Peyer's patch (tissue), 4 donors: ENCODE measurements around the gene KRTAP10-11. TPM values are rescaled to one million over a fixed set of nuclear protein-coding genes. Genes with fewer than 3 reads are reported as not detected.
"Not testable (repeated sequence)": the region's sequence is repeated elsewhere in the genome, so short reads cannot be mapped to it uniquely, and the experiment has no call there.

Experiments used
- DNase-seq, 3 donors: peaks; one replicate each; pipeline ENCODE4 v3.0.0-alpha.2; 2017 to 2019
- H3K27ac ChIP-seq, 4 donors: fragments of 200-600 bp; sonication (generic); one replicate each; pipeline ENCODE4 v1.5.1; 2016 to 2019
- H3K27me3 ChIP-seq, 2 donors: fragments of 200-600 bp; sonication (generic); one replicate each; pipeline ENCODE4 v1.5.1; 2019
- H3K36me3 ChIP-seq, 3 donors: fragments of 200-600 bp; sonication (generic); one replicate each; pipeline ENCODE4 v1.5.1; 2016 to 2019
- H3K4me1 ChIP-seq, 4 donors: fragments of 200-600 bp; sonication (generic); one replicate each; pipeline ENCODE4 v1.5.1; 2016 to 2019
- H3K4me3 ChIP-seq, 4 donors: fragments of 200-600 bp; sonication (generic); 1 replicate in 3 of 4; 2 replicates in 1 of 4; pipeline ENCODE4 v1.5.1; 2016 to 2019; ENCODE audit warnings: mild to moderate bottlenecking in 1 of 4
- H3K9me3 ChIP-seq, 4 donors: fragments of 200-600 bp; sonication (generic); one replicate each; pipeline ENCODE4 v1.5.1; 2016 to 2019; ENCODE audit warnings: mild to moderate bottlenecking in 1 of 4
- POLR2A ChIP-seq, 2 donors: fragments of 450-650 bp; IDR thresholded peaks; one replicate each; pipeline ENCODE4 v1.5.1; 2017; ENCODE audit warnings: antibody characterized with exemption in 2 of 2, mild to moderate bottlenecking in 2 of 2, moderate library complexity in 2 of 2
- total RNA-seq, 4 donors: library from RNA; depleted of rRNA; stranded (reverse); fragments of >200 nt; gene quantifications; one replicate each; pipeline ENCODE4 v1.1.0, GENCODE V29; 2016
- TF ChIP-seq, protein P1 (sequence below), 6 experiments: fragments of 450-650 bp in 4 of 6; fragments of 200-600 bp in 2 of 6; sonication (generic) in 1 of 6; IDR thresholded peaks; one replicate each; pipeline ENCODE4 v1.5.1; 2017 to 2019; ENCODE audit warnings: antibody characterized with exemption in 6 of 6, mild to moderate bottlenecking in 3 of 6, moderate library complexity in 1 of 6

Gene KRTAP10-11
- total RNA-seq, 4 donors from 2014 or later = not detected

DNA sequence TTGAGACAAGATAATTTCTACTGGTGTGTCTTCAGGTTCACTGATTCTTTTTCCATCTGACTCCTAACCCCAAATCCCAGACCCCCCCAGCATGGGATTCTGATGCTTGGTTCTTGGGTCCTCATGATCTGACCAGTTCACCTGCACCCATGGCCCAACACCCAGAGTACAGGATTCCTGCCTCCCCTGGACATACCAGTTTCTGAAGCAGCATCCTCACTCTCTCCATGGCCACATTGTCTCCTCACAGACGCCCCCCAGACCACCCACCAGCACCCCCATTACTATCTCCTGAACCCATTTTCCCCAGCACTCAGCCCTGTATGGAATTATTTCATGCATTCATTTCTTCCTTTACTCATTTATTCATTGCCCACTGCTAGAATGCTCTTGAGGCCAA, 10.7 kb downstream of the KRTAP10-11 start:
- no peaks in the 10 kb centered on the region for H3K36me3 ChIP-seq
- H3K27me3 ChIP-seq = no peaks in the 10 kb centered on the region
- peak overlapping the region; percentile 33 to 63 (median 58) for H3K27ac ChIP-seq
- no peak for DNase-seq
- no peak overlapping the region for H3K4me3 ChIP-seq
- H3K9me3 ChIP-seq = no peaks in the 10 kb centered on the region
- H3K4me1 ChIP-seq = no peaks in the 10 kb centered on the region
- TF ChIP-seq, protein P1, sequence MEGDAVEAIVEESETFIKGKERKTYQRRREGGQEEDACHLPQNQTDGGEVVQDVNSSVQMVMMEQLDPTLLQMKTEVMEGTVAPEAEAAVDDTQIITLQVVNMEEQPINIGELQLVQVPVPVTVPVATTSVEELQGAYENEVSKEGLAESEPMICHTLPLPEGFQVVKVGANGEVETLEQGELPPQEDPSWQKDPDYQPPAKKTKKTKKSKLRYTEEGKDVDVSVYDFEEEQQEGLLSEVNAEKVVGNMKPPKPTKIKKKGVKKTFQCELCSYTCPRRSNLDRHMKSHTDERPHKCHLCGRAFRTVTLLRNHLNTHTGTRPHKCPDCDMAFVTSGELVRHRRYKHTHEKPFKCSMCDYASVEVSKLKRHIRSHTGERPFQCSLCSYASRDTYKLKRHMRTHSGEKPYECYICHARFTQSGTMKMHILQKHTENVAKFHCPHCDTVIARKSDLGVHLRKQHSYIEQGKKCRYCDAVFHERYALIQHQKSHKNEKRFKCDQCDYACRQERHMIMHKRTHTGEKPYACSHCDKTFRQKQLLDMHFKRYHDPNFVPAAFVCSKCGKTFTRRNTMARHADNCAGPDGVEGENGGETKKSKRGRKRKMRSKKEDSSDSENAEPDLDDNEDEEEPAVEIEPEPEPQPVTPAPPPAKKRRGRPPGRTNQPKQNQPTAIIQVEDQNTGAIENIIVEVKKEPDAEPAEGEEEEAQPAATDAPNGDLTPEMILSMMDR (IDR thresholded peaks at IDR 0.05) = no peak
- no peak for TF ChIP-seq POLR2A (IDR thresholded peaks at IDR 0.05)

DNA sequence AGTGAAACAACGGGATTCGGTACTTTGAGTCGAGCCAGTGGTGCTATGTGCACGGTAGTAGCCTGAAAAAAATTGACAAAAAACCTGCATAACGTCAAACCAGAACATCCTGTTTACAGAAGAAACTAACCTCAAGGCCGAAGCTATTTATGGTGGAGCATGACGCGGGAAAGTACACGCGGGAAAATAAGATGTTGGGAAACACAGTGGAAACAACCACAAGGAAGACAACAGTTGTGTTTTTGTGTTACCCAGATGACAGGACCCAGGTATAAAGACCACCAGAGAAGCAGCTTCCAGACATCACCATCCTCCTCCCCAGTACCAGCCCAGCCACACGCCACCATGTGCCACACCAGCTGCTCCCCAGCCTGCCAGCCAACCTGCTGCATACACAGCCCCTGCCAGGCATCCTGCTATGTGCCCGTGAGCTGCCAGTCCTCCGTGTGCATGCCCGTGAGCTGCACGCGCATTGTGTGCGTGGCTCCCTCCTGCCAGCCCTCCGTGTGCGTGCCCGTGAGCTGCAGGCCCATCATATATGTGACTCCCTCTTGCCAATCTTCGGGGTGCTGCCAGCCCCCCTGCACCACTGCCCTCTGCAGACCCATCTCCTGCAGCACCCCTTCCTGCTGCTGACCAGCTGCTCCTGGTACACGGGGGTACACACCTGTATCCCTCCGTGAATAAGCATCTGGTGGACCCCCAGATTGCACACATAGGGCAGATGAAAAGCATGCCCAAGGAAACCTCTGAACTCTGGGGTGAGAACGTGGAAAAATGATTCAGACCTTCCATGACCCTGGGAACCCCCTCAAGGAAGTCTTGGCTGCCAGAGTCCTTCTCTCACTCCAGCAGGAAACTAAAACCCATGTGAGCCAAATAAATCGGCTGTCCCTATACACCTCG, 11.7 kb downstream of the KRTAP10-11 start, which contains the start of gene KRTAP12-3:
Gene KRTAP12-3, plus strand, starts transcription at position 298 of the 906 bp plus-strand sequence. Its CDS starts 48 bp downstream, at position 346.
- Histone ChIP-seq H3K4me3 (no peak within 1 kb of the TSS), H3K36me3 (no peaks in the 10 kb centered on the region), H3K27me3 (no peaks in the 10 kb centered on the region), H3K9me3 (no peaks in the 10 kb centered on the region), H3K4me1 (no peaks in the 10 kb centered on the region), H3K27ac (peak within 1 kb of the TSS; percentile 33 to 82 (median 63))
- DNase-seq = peak in 2 of 3 donors; percentile 26 to 61
- TF ChIP-seq, protein P1 (IDR thresholded peaks at IDR 0.05) = no peak
- no peak for TF ChIP-seq POLR2A (IDR thresholded peaks at IDR 0.05)

DNA sequence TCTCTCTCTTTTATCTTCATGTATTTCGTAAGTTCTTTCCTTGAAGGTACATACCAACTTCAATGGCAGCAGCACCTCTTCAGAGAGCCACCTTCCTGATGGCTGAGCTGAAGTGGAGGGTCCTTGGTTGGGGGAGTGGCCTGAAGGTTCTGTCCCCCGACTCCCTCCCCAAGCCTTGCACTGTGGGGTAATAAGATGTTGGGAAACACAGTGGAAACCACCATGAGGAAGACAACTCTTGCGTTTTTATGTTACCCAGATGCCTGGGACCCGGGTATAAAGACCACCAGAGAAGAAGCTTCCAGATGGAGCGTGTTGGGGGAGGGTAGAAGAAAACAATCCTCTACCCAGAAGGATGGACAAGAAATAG, 12.3 kb downstream of the KRTAP10-11 start:
- no peaks in the 10 kb centered on the region for H3K27me3 ChIP-seq
- H3K4me3 ChIP-seq = no peak overlapping the region
- no peak for DNase-seq
- H3K27ac ChIP-seq = peak overlapping the region; percentile 25 to 82 (median 63)
- H3K4me1 ChIP-seq = no peaks in the 10 kb centered on the region
- H3K36me3 ChIP-seq = no peaks in the 10 kb centered on the region
- TF ChIP-seq POLR2A (IDR thresholded peaks at IDR 0.05) = no peak
- TF ChIP-seq, protein P1 (IDR thresholded peaks at IDR 0.05) = no peak
- H3K9me3 ChIP-seq = no peaks in the 10 kb centered on the region

DNA sequence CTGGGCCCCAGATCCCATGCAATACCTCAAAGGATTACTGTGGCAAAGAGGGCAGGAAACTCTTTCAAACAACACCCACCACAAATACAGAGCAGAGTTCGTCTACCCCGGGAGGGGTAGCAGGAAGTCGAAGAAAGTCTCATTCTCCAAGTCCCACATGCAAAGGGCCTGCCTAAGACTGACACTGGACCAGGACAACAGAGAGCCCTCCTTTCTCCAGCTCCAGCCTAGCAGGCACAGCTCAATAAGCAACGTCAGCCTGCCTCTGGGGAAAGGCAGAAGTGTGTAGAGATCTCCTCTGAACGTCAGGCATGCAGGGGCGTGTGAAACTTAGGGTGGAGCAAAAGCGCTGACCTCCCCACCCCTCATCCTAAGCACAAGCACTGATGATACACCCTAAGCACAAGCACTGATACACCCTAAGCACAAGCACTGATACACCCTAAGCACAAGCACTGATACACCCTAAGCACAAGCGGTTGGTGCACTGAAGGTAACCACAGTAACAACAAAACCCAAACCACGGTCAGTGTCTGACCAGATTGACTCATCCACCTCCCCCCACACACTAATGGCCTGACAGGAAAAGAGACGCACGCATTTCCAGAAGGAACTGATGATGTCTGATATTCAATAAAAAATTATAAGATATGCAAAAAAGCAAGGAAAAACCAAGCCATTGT, 12.8 kb downstream of the KRTAP10-11 start:
- Histone ChIP-seq H3K4me1 (no peaks in the 10 kb centered on the region), H3K27ac (peak overlapping the region in 3 of 4 donors; percentile 25 to 82 (median 59)), H3K27me3 (no peaks in the 10 kb centered on the region), H3K36me3 (no peaks in the 10 kb centered on the region), H3K4me3 (no peak overlapping the region), H3K9me3 (no peaks in the 10 kb centered on the region)
- TF ChIP-seq, protein P1 (IDR thresholded peaks at IDR 0.05) = no peak
- TF ChIP-seq POLR2A (IDR thresholded peaks at IDR 0.05) = no peak
- DNase-seq = no peak

DNA sequence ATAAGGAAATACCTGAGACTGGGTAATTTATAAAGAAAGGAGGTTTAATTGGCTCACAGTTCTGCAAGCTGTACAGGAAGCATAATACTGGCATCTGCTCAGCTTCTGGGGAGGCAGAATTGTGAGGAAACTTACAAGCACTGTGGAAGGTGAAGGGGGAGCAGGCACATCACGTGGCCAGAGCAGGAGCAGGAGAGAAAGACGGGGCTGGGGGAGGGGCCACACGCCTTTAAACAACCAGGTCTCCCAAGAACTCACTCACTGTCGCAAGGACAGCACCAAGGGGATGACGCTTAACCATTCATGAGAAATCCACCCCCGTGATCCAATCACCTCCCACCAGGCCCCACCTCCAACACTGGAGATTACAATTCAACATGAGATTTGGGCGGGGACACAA, 15.4 kb downstream of the KRTAP10-11 start:
- H3K4me3 ChIP-seq = not testable (repeated sequence)

DNA sequence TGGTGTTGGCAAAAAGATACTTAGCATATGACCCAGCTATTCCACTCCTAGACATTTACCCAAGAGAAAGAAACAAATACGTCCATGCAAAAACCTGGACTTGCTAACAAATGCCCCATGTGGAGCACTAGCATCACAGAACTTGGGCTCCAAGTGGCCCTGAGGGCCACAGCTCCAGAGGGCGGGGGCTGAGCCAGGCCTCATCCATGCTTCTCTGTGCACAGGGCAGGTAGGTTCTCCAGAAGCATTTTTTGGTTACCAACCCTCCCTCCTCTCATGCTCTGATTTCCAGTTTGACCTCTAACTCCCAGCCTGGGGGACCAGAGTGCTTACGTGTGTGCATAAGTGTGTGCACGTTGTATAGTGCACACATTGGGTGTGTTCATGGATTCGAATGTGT, 18.5 kb downstream of the KRTAP10-11 start:
- Histone ChIP-seq H3K9me3 (no peaks in the 10 kb centered on the region), H3K4me3 (no peak overlapping the region), H3K27ac (no peak overlapping the region), H3K27me3 (no peaks in the 10 kb centered on the region), H3K4me1 (no peaks in the 10 kb centered on the region), H3K36me3 (no peaks in the 10 kb centered on the region)
- TF ChIP-seq POLR2A (IDR thresholded peaks at IDR 0.05) = no peak
- TF ChIP-seq, protein P1 (IDR thresholded peaks at IDR 0.05) = no peak
- DNase-seq = no peak

More for the DNA sequence above, 15.4 kb downstream of the KRTAP10-11 start:
- not testable (repeated sequence) for DNase-seq, H3K4me1 ChIP-seq, H3K27me3 ChIP-seq, H3K27ac ChIP-seq, H3K36me3 ChIP-seq, H3K9me3 ChIP-seq
